ENCODE measurements around the gene HDDC2.
A peak's percentile ranks its signal among the peaks of the same experiment; 100 is the strongest.

The HDDC2 gene

GRCh38 chr6:125254321-125254720 is 47.4 kb downstream of the HDDC2 start:
- no peak for TF ChIP-seq CTCF (conservative IDR thresholded peaks at IDR 0.05; ENCODE audit: low read length)
- DNase-seq (ENCODE audit: low read depth) = no peak
- no peak overlapping the region for H3K4me3 ChIP-seq (ENCODE audit: low read length)

- no peak overlapping the region for H3K4me3 ChIP-seq (ENCODE audit: low read length)
- no peak for DNase-seq (ENCODE audit: low read depth)
- no peak for TF ChIP-seq CTCF (conservative IDR thresholded peaks at IDR 0.05; ENCODE audit: low read length)
Observed at GRCh38 chr6:125253881-125254280, 47.9 kb downstream of the HDDC2 start.

GRCh38 chr6:125252891-125253290 is 48.9 kb downstream of the HDDC2 start:
- TF ChIP-seq CTCF (conservative IDR thresholded peaks at IDR 0.05; ENCODE audit: low read length) = no peak
- H3K4me3 ChIP-seq (ENCODE audit: low read length) = no peak overlapping the region
- peak; percentile 41 for DNase-seq (ENCODE audit: low read depth)

- DNase-seq (ENCODE audit: low read depth) = no peak
- TF ChIP-seq CTCF (conservative IDR thresholded peaks at IDR 0.05; ENCODE audit: low read length) = no peak
- no peak overlapping the region for H3K4me3 ChIP-seq (ENCODE audit: low read length)
Observed at GRCh38 chr6:125251516-125252220, 50.1 kb downstream of the HDDC2 start.

- no peak for TF ChIP-seq CTCF (conservative IDR thresholded peaks at IDR 0.05; ENCODE audit: low read length)
- DNase-seq (ENCODE audit: low read depth) = no peak
- no peak overlapping the region for H3K4me3 ChIP-seq (ENCODE audit: low read length)
Observed at GRCh38 chr6:125250511-125250910, 51.3 kb downstream of the HDDC2 start.

- TF ChIP-seq CTCF (conservative IDR thresholded peaks at IDR 0.05; ENCODE audit: low read length) = no peak
- DNase-seq (ENCODE audit: low read depth) = no peak
- no peak overlapping the region for H3K4me3 ChIP-seq (ENCODE audit: low read length)
Observed at GRCh38 chr6:125248136-125248535, 53.6 kb downstream of the HDDC2 start.

- no peak for TF ChIP-seq CTCF (conservative IDR thresholded peaks at IDR 0.05; ENCODE audit: low read length)
- DNase-seq (ENCODE audit: low read depth) = no peak
Observed at GRCh38 chr6:125246566-125246965, 55.2 kb downstream of the HDDC2 start.

More at GRCh38 chr6:125246566-125246965, 55.2 kb downstream of the HDDC2 start:
- H3K4me3 ChIP-seq (ENCODE audit: low read length) = no peak overlapping the region

Data from AG10803 (cell line).